Heart left ventricle (tissue), 16 donors: Measurements from ENCODE around the gene DPYSL4. TPM values are rescaled to one million over a fixed set of nuclear protein-coding genes. Genes with fewer than 3 reads are reported as not detected.

ENCODE experiments used
- ATAC-seq, 4 donors: fragments of 200-7000 bp; cut with Tn5 transposase; one replicate each; pipeline ENCODE4 v1.9.1; 2020 to 2022; ENCODE audit warnings: moderate library complexity in 4 of 4, mild to moderate bottlenecking in 3 of 4, moderate number of reproducible peaks in 1 of 4
- DNase-seq, 5 donors: peaks; one replicate each; pipeline ENCODE4 v3.0.0-alpha.2; 2020
- H3K27ac ChIP-seq, 12 donors: fragments of 200-600 bp; sonication (generic) in 4 of 12; one replicate each; pipeline versions ENCODE4 v1.5.0 to v1.8.0; 2016 to 2022; ENCODE audit warnings: mild to moderate bottlenecking in 2 of 12
- H3K27me3 ChIP-seq, 9 donors: fragments of 200-600 bp; sonication (generic) in 2 of 9; one replicate each; pipeline versions ENCODE4 v1.5.1 to v1.8.0; 2016 to 2022; ENCODE audit warnings: mild to moderate bottlenecking in 3 of 9
- H3K36me3 ChIP-seq, 9 donors: fragments of 200-600 bp; sonication (generic) in 2 of 9; one replicate each; pipeline versions ENCODE4 v1.5.0 to v1.8.0; 2018 to 2022; ENCODE audit warnings: mild to moderate bottlenecking in 2 of 9
- H3K4me1 ChIP-seq, 12 donors: fragments of 200-600 bp; sonication (generic) in 4 of 12; one replicate each; pipeline versions ENCODE4 v1.5.0 to v1.8.0; 2016 to 2022; ENCODE audit warnings: mild to moderate bottlenecking in 3 of 12
- H3K4me3 ChIP-seq, 12 donors: fragments of 200-600 bp; sonication (generic) in 4 of 12; one replicate each; pipeline versions ENCODE4 v1.5.0 to v1.8.0; 2017 to 2022; ENCODE audit warnings: mild to moderate bottlenecking in 9 of 12, moderate library complexity in 4 of 12
- H3K9me3 ChIP-seq, 12 donors: fragments of 200-600 bp; sonication (generic) in 4 of 12; one replicate each; pipeline versions ENCODE4 v1.5.0 to v1.8.0; 2016 to 2022; ENCODE audit warnings: mild to moderate bottlenecking in 1 of 12
- CTCF ChIP-seq, 12 donors: fragments of 200-600 bp; sonication (generic) in 4 of 12; IDR thresholded peaks; one replicate each; pipeline versions ENCODE4 v1.5.0 to v1.8.0; 2018 to 2022; ENCODE audit warnings: antibody characterized with exemption in 12 of 12, mild to moderate bottlenecking in 5 of 12
- POLR2A ChIP-seq, 2 donors: fragments of 450-650 bp; IDR thresholded peaks; one replicate each; pipeline ENCODE4 v1.6.1; 2017; ENCODE audit warnings: antibody characterized with exemption in 2 of 2, mild to moderate bottlenecking in 2 of 2, moderate library complexity in 2 of 2
- WGBS, 4 donors: extraction: QIAGEN DNeasy Blood & Tissue Kit in 2 of 4; methylation state at CpG; one replicate each; pipeline versions ENCODE4 v1.1.5 to v1.1.7; 2013 to 2018; 5-methylcytosine and 5-hydroxymethylcytosine counted together
- intact Hi-C, 10 donors: fragments of 100-400 bp; cut with DNase I; formaldehyde crosslinking; loops; one replicate each; pipeline versions ENCODE4 v1.11.1 to v1.14.2; 2022
- polyA plus RNA-seq, 2 donors: library from polyadenylated mRNA; stranded (reverse); fragments of 200-250 nt; gene quantifications; one replicate each; pipeline ENCODE4 v1.2.3, GENCODE V29; 2013
- total RNA-seq, 9 donors: library from RNA; depleted of rRNA in 2 of 9; stranded (reverse); fragments of >200 nt in 2 of 9; fragmentation: NEBNext Ultra II Directional in 3 of 9; extraction: Animal tissue kit (Norgen Biotek cat#: 25700) in 3 of 9; gene quantifications; one replicate each; pipeline versions ENCODE4 v1.1.0 to v1.2.4, GENCODE V29; 2016 to 2023
- donor health status: ischemic (EF 13 %, LVEDD 7.1; RV severe dilation, severe dysfunction).
- donor health status: healthy with polysubstance abuse.
- donor health status: DM: no; HTN: yes; CAD: no.
- donor health status: DM: no; HTN: no; CAD: no.
- donor health status: ischemic (EF 25% LVEDD 6.9; RV normal size, moderate dysfunction).
- donor health status: ischemic (EF 25% LVEDD 5.7; RV mildly dilated, moderate dysfunction).
- donor health status: healthy.
- donor health status: DM: yes; HTN: yes; CAD: no.
- donor health status: ischemic (EF 35%, LVEDD 5.7; RV mildly dilated, moderate dysfunction).
- donor health status: nonischemic (EF 11% LVEDD 7.7; RV severe dilation, severe dysfunction).
- donor health status: DM: yes; HTN: yes; CAD: no.
- donor health status: PGD.
- donor health status: ischemic (EF 29% LVEDD 5.4; RV normal size, mild dysfunction).
- donor health status: nonischemic (EF 23%, LVEDD 6.1; RV moderate dilation, normal function).

The DPYSL4 gene
- total and polyA plus RNA-seq, 11 donors = 4.0 to 127 (median 33.1) TPM

GRCh38 chr10:132145002-132145401 is 41.7 kb upstream of the DPYSL4 start:
- DNase-seq (peak in 2 of 5 donors; percentile 20 to 40), ATAC-seq (no peak)
- peaks cover 0 to 12% (median 0%) of the 10 kb centered on the region in 9 donors for H3K27me3 ChIP-seq
- no peak for TF ChIP-seq CTCF (IDR thresholded peaks at IDR 0.05)
- no peak for TF ChIP-seq POLR2A (IDR thresholded peaks at IDR 0.05)
- H3K36me3 ChIP-seq = no peaks in the 10 kb centered on the region
- no peaks in the 10 kb centered on the region for H3K9me3 ChIP-seq
- peaks cover 0 to 13% (median 0%) of the 10 kb centered on the region in 12 donors for H3K4me1 ChIP-seq
- intact Hi-C loops = loop anchor here in 4 of 10 donors (10.0 kb wide), 2 partner anchors 110 to 260 kb away; no protein-coding TSS in a partner anchor
- 90 to 95% (median 93%) methylated on average over 14 of the region's 14 CpGs for WGBS, 4 donors
- no peak overlapping the region for H3K27ac ChIP-seq
- no peak overlapping the region for H3K4me3 ChIP-seq

GRCh38 chr10:132145521-132146185 is 41.1 kb upstream of the DPYSL4 start:
- Histone ChIP-seq H3K9me3 (no peaks in the 10 kb centered on the region), H3K4me1 (peaks cover 0 to 13% (median 0%) of the 10 kb centered on the region in 12 donors), H3K27me3 (peaks cover 0 to 12% (median 0%) of the 10 kb centered on the region in 9 donors), H3K4me3 (no peak overlapping the region), H3K36me3 (no peaks in the 10 kb centered on the region), H3K27ac (no peak overlapping the region)
- 77 to 82% (median 79%) methylated on average over 11 to 17 of the region's 17 CpGs for WGBS, 4 donors
- no peak for TF ChIP-seq POLR2A (IDR thresholded peaks at IDR 0.05)
- no peak for TF ChIP-seq CTCF (IDR thresholded peaks at IDR 0.05)
- ATAC-seq = no peak
- peak in 3 of 5 donors; percentile 11 to 29 (median 11) for DNase-seq
- intact Hi-C loops = loop anchor here in 4 of 10 donors (10.0 kb wide), 2 partner anchors 111 to 261 kb away; no protein-coding TSS in a partner anchor

GRCh38 chr10:132146271-132146671 is 40.5 kb upstream of the DPYSL4 start:
- WGBS, 4 donors = 73 to 85% (median 82%) methylated on average over 5 to 8 of the region's 8 CpGs
- TF ChIP-seq CTCF (IDR thresholded peaks at IDR 0.05) = no peak
- TF ChIP-seq POLR2A (IDR thresholded peaks at IDR 0.05) = no peak
- no peak overlapping the region for H3K27ac ChIP-seq
- ATAC-seq (no peak), DNase-seq (peak in 2 of 5 donors; percentile 13 to 49)
- no peaks in the 10 kb centered on the region for H3K9me3 ChIP-seq
- H3K27me3 ChIP-seq = peaks cover 0 to 12% (median 0%) of the 10 kb centered on the region in 9 donors
- no peak overlapping the region for H3K4me3 ChIP-seq
- no peaks in the 10 kb centered on the region for H3K36me3 ChIP-seq
- H3K4me1 ChIP-seq = peaks cover 0 to 13% (median 0%) of the 10 kb centered on the region in 12 donors
- intact Hi-C loops = loop anchor here in 4 of 10 donors (10.0 kb wide), 2 partner anchors 111 to 261 kb away; no protein-coding TSS in a partner anchor
